ENCODE measurements around the gene ZNF341. TPM values are rescaled to one million over a fixed set of nuclear protein-coding genes. Genes with fewer than 3 reads are reported as not detected.

ZNF341 gene
- total RNA-seq, 2 experiments from 2014 or later, result 2.1 to 2.7 TPM

- intact Hi-C loops (cut with DNase I, micrococcal nuclease), result loop anchor here in 1 of 2 experiments (5.0 kb wide), 1 partner anchor 72 kb away; no protein-coding TSS in a partner anchor
- Mint-ChIP-seq H3K36me3 (ENCODE audit: low read depth) (peaks cover 20% of the 10 kb centered on the region), H3K27me3 (no peaks in the 10 kb centered on the region), H3K4me3 (no peak overlapping the region), H3K9me3 (no peaks in the 10 kb centered on the region), H3K27ac (no peak overlapping the region), H3K4me1 (ENCODE audit: low read depth) (peaks cover 11% of the 10 kb centered on the region)
- no peak for TF ChIP-seq CTCF (IDR thresholded peaks at IDR 0.05)
- CTCF ChIA-PET, result no interaction called here
- H3K27ac ChIP-seq (ENCODE audit: low read depth in 1 of 2, low read length in 2 of 2), result no peak overlapping the region
- DNase-seq (no peak), ATAC-seq (ENCODE audit: poor library complexity) (no peak)
- POLR2A ChIA-PET, result no interaction called here
- H3K4me1 ChIP-seq (ENCODE audit: insufficient read depth, low read length), result peaks cover 14% of the 10 kb centered on the region
- H3K4me3 ChIP-seq (ENCODE audit: low read length), result no peak overlapping the region
- H3K27me3 ChIP-seq (ENCODE audit: control insufficient read depth in 1 of 2, insufficient read depth in 2 of 2, low read length in 2 of 2), result no peaks in the 10 kb centered on the region
- H3K36me3 ChIP-seq (ENCODE audit: insufficient read depth, low read length), result peaks cover 13% of the 10 kb centered on the region
- H3K9me3 ChIP-seq (ENCODE audit: control insufficient read depth in 1 of 2, insufficient read depth in 1 of 2, low read length in 2 of 2), result no peaks in the 10 kb centered on the region
These were observed 58.8 kb downstream of the ZNF341 start for GRCh38 chr20:33790566-33790965.

- no peak overlapping the region for H3K27ac Mint-ChIP-seq
- CTCF ChIA-PET, result no interaction called here
- DNase-seq (no peak), ATAC-seq (ENCODE audit: poor library complexity) (no peak)
- no peak overlapping the region for H3K4me3 Mint-ChIP-seq
- peaks cover 16% of the 10 kb centered on the region for H3K36me3 Mint-ChIP-seq (ENCODE audit: low read depth)
- intact Hi-C loops (cut with DNase I, micrococcal nuclease), result loop anchor here in 1 of 2 experiments (5.0 kb wide), 1 partner anchor 71 kb away; no protein-coding TSS in a partner anchor
- H3K9me3 Mint-ChIP-seq, result no peaks in the 10 kb centered on the region
- H3K27me3 Mint-ChIP-seq, result no peaks in the 10 kb centered on the region
- POLR2A ChIA-PET, result no interaction called here
- no peak for TF ChIP-seq CTCF (IDR thresholded peaks at IDR 0.05)
- Histone ChIP-seq H3K9me3 (ENCODE audit: control insufficient read depth in 1 of 2, insufficient read depth in 1 of 2, low read length in 2 of 2) (no peaks in the 10 kb centered on the region), H3K36me3 (ENCODE audit: insufficient read depth, low read length) (peaks cover 13% of the 10 kb centered on the region), H3K27me3 (ENCODE audit: control insufficient read depth in 1 of 2, insufficient read depth in 2 of 2, low read length in 2 of 2) (no peaks in the 10 kb centered on the region), H3K27ac (ENCODE audit: low read depth in 1 of 2, low read length in 2 of 2) (no peak overlapping the region), H3K4me3 (ENCODE audit: low read length) (no peak overlapping the region), H3K4me1 (ENCODE audit: insufficient read depth, low read length) (peaks cover 10% of the 10 kb centered on the region)
- H3K4me1 Mint-ChIP-seq (ENCODE audit: low read depth), result peaks cover 11% of the 10 kb centered on the region
These were observed 59.2 kb downstream of the ZNF341 start for GRCh38 chr20:33791021-33791420.

GRCh38 chr20:33791540-33791939 lies 59.7 kb downstream of the ZNF341 start:
- TF ChIP-seq CTCF (IDR thresholded peaks at IDR 0.05), result no peak
- DNase-seq (no peak), ATAC-seq (ENCODE audit: poor library complexity) (no peak)
- H3K4me1 Mint-ChIP-seq (ENCODE audit: low read depth), result peaks cover 11% of the 10 kb centered on the region
- CTCF ChIA-PET, result interaction anchor here (1.4 to 1.8 kb wide), 2 partner anchors 9 to 338 kb away, joined by 3 to 5 read pairs; no protein-coding TSS in a partner anchor
- no peak overlapping the region for H3K4me3 Mint-ChIP-seq
- H3K27ac Mint-ChIP-seq, result no peak overlapping the region
- H3K9me3 Mint-ChIP-seq, result no peaks in the 10 kb centered on the region
- no peaks in the 10 kb centered on the region for H3K9me3 ChIP-seq (ENCODE audit: control insufficient read depth in 1 of 2, insufficient read depth in 1 of 2, low read length in 2 of 2)
- peaks cover 12% of the 10 kb centered on the region for H3K36me3 Mint-ChIP-seq (ENCODE audit: low read depth)
- H3K27ac ChIP-seq (ENCODE audit: low read depth in 1 of 2, low read length in 2 of 2), result no peak overlapping the region
- H3K4me3 ChIP-seq (ENCODE audit: low read length), result no peak overlapping the region
- H3K27me3 ChIP-seq (ENCODE audit: control insufficient read depth in 1 of 2, insufficient read depth in 2 of 2, low read length in 2 of 2), result no peaks in the 10 kb centered on the region
- peaks cover 13% of the 10 kb centered on the region for H3K36me3 ChIP-seq (ENCODE audit: insufficient read depth, low read length)
- H3K4me1 ChIP-seq (ENCODE audit: insufficient read depth, low read length), result peaks cover 8% of the 10 kb centered on the region
- POLR2A ChIA-PET, result interaction anchor here (1.2 kb wide), 1 partner anchor 321 kb away, joined by 4 read pairs; the partner anchor contains the start of gene EIF2S2
- H3K27me3 Mint-ChIP-seq, result no peaks in the 10 kb centered on the region
- intact Hi-C loops (cut with DNase I, micrococcal nuclease), result loop anchor here in 1 of 2 experiments (5.0 kb wide), 1 partner anchor 71 kb away; no protein-coding TSS in a partner anchor
